Measurements from ENCODE around the gene CDKN3. TPM values are rescaled to one million over a fixed set of nuclear protein-coding genes. Genes with fewer than 3 reads are reported as not detected.
"Not testable (repeated sequence)": the region's sequence is repeated elsewhere in the genome, so short reads cannot be mapped to it uniquely, and the experiment has no call there.

CDKN3 gene
- total RNA-seq, 1 donor from 2014 or later: not detected

- no peak for DNase-seq (ENCODE audit: low spot score in 2 of 2)
- H3K4me3 ChIP-seq: no peak overlapping the region
- no peaks in the 10 kb centered on the region for H3K9me3 ChIP-seq
- H3K36me3 ChIP-seq: no peaks in the 10 kb centered on the region
- TF ChIP-seq CTCF (IDR thresholded peaks at IDR 0.05): no peak
- H3K4me1 ChIP-seq: no peaks in the 10 kb centered on the region
- H3K27me3 ChIP-seq: no peaks in the 10 kb centered on the region
- intact Hi-C loops (cut with DNase I): no loop called here
- no peak overlapping the region for H3K27ac ChIP-seq
Observed at GRCh38 chr14:54457609-54457996, 60.8 kb downstream of the CDKN3 start.

- intact Hi-C loops (cut with DNase I); H3K4me3 ChIP-seq; H3K27ac ChIP-seq; DNase-seq (ENCODE audit: low spot score in 2 of 2); H3K36me3 ChIP-seq; H3K27me3 ChIP-seq; H3K9me3 ChIP-seq; H3K4me1 ChIP-seq: not testable (repeated sequence)
Observed at GRCh38 chr14:54458536-54458935, 61.7 kb downstream of the CDKN3 start.

DNA sequence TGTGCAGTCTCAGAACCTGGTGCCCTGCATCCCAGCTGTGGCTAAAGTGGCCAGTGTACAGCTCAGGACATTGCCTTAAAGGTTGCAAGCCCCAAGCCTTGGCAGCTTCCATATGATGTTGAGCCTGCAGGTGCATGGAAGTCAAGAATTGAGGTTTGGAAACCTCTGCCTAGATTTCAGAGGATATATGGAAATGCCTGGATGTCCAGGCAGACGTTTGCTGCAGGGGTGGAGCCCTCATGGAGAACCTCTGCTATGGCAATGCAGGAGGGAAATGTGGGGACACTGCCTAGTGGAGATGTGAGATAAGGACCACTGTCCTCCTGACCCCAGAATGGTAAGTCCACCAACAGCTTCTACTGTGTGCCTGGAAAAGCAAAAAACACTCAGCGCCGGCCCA is 62.3 kb downstream of the CDKN3 start:
- Histone ChIP-seq H3K4me1 (no peaks in the 10 kb centered on the region), H3K27ac (no peak overlapping the region), H3K36me3 (no peaks in the 10 kb centered on the region), H3K9me3 (no peaks in the 10 kb centered on the region), H3K4me3 (no peak overlapping the region), H3K27me3 (no peaks in the 10 kb centered on the region)
- intact Hi-C loops (cut with DNase I): no loop called here
- DNase-seq (ENCODE audit: low spot score in 2 of 2): no peak
- TF ChIP-seq CTCF (IDR thresholded peaks at IDR 0.05): no peak

- Histone ChIP-seq H3K4me3 (no peak overlapping the region), H3K36me3 (no peaks in the 10 kb centered on the region), H3K27me3 (no peaks in the 10 kb centered on the region), H3K27ac (no peak overlapping the region), H3K9me3 (no peaks in the 10 kb centered on the region), H3K4me1 (no peaks in the 10 kb centered on the region)
- no peak for DNase-seq (ENCODE audit: low spot score in 2 of 2)
- intact Hi-C loops (cut with DNase I): no loop called here
- no peak for TF ChIP-seq CTCF (IDR thresholded peaks at IDR 0.05)
Observed at GRCh38 chr14:54462048-54462447, 65.2 kb downstream of the CDKN3 start.

GRCh38 chr14:54465654-54466053 is 68.8 kb downstream of the CDKN3 start:
- no peak for TF ChIP-seq CTCF (IDR thresholded peaks at IDR 0.05)
- no peaks in the 10 kb centered on the region for H3K36me3 ChIP-seq
- H3K27me3 ChIP-seq: no peaks in the 10 kb centered on the region
- no peak overlapping the region for H3K4me3 ChIP-seq
- H3K4me1 ChIP-seq: peaks cover 0 to 3% of the 10 kb centered on the region in 2 donors
- intact Hi-C loops (cut with DNase I): no loop called here
- no peak for DNase-seq (ENCODE audit: low spot score in 2 of 2)
- no peaks in the 10 kb centered on the region for H3K9me3 ChIP-seq
- H3K27ac ChIP-seq: peak overlapping the region; percentile 36 to 61

DNA sequence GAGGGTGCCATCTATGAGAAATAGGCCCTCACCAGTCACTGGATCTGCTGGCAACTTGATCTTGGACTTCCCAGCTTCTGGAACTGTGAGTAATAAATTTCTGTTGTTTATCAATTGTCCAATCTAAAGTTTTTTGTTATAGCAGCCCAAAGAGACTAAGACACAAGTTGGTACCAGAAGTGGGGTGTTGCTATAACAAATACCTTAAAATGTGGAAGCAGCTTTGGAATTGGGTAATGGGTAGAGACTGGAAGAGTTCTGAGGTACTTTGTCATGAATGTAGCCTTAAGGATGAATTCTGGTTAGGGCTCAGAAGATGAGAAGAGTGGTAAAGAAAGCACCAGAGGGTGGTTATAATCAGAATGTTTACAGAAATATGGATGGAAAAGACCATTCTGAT is 70.5 kb downstream of the CDKN3 start:
- no peak for DNase-seq (ENCODE audit: low spot score in 2 of 2)
- no peak overlapping the region for H3K27ac ChIP-seq
- H3K27me3 ChIP-seq: no peaks in the 10 kb centered on the region
- no peak for TF ChIP-seq CTCF (IDR thresholded peaks at IDR 0.05)
- H3K4me1 ChIP-seq: peaks cover 0 to 5% of the 10 kb centered on the region in 2 donors
- intact Hi-C loops (cut with DNase I): no loop called here
- H3K36me3 ChIP-seq: no peaks in the 10 kb centered on the region
- H3K9me3 ChIP-seq: no peaks in the 10 kb centered on the region
- no peak overlapping the region for H3K4me3 ChIP-seq

Other genes with a start within 250 kb of the CDKN3 start
- gene CNIH1, start 44.4 kb downstream of the CDKN3 start, total RNA-seq: 173 TPM
- 27.5 TPM for gene GMFB, start 92.0 kb downstream of the CDKN3 start, total RNA-seq
- gene CGRRF1, start 112.9 kb downstream of the CDKN3 start, total RNA-seq: 1.2 TPM
- 66.0 TPM for gene SAMD4A, start 170.1 kb downstream of the CDKN3 start, total RNA-seq